Gastrocnemius medialis (tissue), 4 donors: ENCODE data around the gene GARNL3.

Experiments used
- POLR2A ChIP-seq, 2 donors: fragments of 450-650 bp; IDR thresholded peaks; one replicate each; pipeline ENCODE4 v1.6.1; 2017; ENCODE audit warnings: antibody characterized with exemption in 2 of 2, mild to moderate bottlenecking in 2 of 2, moderate library complexity in 2 of 2
- TF ChIP-seq, protein P1 (sequence below), 5 experiments: fragments of 450-650 bp in 3 of 5; fragments of 200-600 bp in 2 of 5; sonication (generic) in 2 of 5; IDR thresholded peaks in 4 of 5; conservative IDR thresholded peaks in 1 of 5; 1 replicate in 4 of 5; 2 replicates in 1 of 5; pipeline ENCODE4 v1.5.1; 2016 to 2019; ENCODE audit warnings: antibody characterized with exemption in 5 of 5, mild to moderate bottlenecking in 3 of 5, moderate library complexity in 3 of 5

GRCh38 chr9:127233989-127234388, 30.6 kb upstream of the GARNL3 start:
- TF ChIP-seq, protein P1, sequence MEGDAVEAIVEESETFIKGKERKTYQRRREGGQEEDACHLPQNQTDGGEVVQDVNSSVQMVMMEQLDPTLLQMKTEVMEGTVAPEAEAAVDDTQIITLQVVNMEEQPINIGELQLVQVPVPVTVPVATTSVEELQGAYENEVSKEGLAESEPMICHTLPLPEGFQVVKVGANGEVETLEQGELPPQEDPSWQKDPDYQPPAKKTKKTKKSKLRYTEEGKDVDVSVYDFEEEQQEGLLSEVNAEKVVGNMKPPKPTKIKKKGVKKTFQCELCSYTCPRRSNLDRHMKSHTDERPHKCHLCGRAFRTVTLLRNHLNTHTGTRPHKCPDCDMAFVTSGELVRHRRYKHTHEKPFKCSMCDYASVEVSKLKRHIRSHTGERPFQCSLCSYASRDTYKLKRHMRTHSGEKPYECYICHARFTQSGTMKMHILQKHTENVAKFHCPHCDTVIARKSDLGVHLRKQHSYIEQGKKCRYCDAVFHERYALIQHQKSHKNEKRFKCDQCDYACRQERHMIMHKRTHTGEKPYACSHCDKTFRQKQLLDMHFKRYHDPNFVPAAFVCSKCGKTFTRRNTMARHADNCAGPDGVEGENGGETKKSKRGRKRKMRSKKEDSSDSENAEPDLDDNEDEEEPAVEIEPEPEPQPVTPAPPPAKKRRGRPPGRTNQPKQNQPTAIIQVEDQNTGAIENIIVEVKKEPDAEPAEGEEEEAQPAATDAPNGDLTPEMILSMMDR (IDR thresholded peaks at IDR 0.05 in 4 of 5, conservative IDR thresholded peaks at IDR 0.05 in 1 of 5) = no peak
- no peak for TF ChIP-seq POLR2A (IDR thresholded peaks at IDR 0.05)
